ENCODE results near the gene RGL2. TPM values are rescaled to one million over a fixed set of nuclear protein-coding genes. Genes with fewer than 3 reads are reported as not detected.

The RGL2 gene
- total and polyA plus RNA-seq, 2 experiments from 2014 or later = 18.5 to 23.3 TPM

DNA sequence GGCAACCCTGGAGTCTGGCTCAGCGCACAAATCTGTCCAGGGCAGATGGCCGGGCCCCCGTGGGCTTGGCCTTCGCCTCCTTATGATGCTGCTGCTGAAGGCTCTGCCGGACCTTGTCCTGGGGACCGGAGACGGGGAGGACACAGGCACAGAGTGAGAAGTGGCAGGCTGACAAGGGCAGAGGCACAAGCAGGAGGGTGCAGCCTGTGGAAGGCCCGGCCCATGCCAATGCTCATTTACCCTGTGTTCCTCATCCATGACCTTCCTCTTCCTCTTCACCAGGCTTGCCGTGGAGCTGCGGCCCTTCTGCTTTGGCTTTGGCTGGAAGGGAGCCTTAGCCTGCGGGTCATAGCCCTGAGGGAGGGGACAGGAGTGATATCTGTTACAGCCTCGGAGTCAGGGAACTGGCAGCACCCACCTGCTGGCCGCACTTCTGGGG lies 19.5 kb downstream of the RGL2 start:
- no peak for TF ChIP-seq EZH2 (IDR thresholded peaks at IDR 0.05; ENCODE audit: insufficient read depth, poor library complexity, severe bottlenecking)
- TF ChIP-seq EZH2phosphoT487 (IDR thresholded peaks at IDR 0.05; ENCODE audit: insufficient read depth, low read depth) = no peak
- 71 to 73% methylated on average over 13 of the region's 13 CpGs for WGBS, 2 experiments (ENCODE audit: low coverage in 1 of 2, low lambda C conversion rate in 2 of 2, missing lambda C conversion rate in 2 of 2)
- no peak overlapping the region for H3K4me3 ChIP-seq
- in situ Hi-C loops (cut with MboI) = no loop called here
- no peaks in the 10 kb centered on the region for H3K9me3 ChIP-seq (ENCODE audit: low read depth)
- no peak overlapping the region for H2AFZ ChIP-seq
- DNase-seq = no peak
- H3K4me1 ChIP-seq (ENCODE audit: insufficient read depth) = peaks cover 24% of the 10 kb centered on the region
- H4K20me1 ChIP-seq (ENCODE audit: insufficient read depth) = no peaks in the 10 kb centered on the region; the same call in 1 of the 2 replicates
- H3K9ac ChIP-seq = no peak overlapping the region
- peaks cover 40% of the 10 kb centered on the region for H3K36me3 ChIP-seq (ENCODE audit: low read depth)
- H3K9me2 ChIP-seq (ENCODE audit: insufficient read depth) = no peaks in the 10 kb centered on the region
- H3K79me2 ChIP-seq (ENCODE audit: insufficient read depth) = peaks cover 36% of the 10 kb centered on the region
- peaks cover 41% of the 10 kb centered on the region for H3F3A ChIP-seq (ENCODE audit: insufficient read depth)
- H3K27me3 ChIP-seq (replicated peaks; ENCODE audit: insufficient read depth) = no peaks in the 10 kb centered on the region
- no peak overlapping the region for H3K4me2 ChIP-seq (ENCODE audit: unreplicated experiment)
- H3K27ac ChIP-seq = no peak overlapping the region

DNA sequence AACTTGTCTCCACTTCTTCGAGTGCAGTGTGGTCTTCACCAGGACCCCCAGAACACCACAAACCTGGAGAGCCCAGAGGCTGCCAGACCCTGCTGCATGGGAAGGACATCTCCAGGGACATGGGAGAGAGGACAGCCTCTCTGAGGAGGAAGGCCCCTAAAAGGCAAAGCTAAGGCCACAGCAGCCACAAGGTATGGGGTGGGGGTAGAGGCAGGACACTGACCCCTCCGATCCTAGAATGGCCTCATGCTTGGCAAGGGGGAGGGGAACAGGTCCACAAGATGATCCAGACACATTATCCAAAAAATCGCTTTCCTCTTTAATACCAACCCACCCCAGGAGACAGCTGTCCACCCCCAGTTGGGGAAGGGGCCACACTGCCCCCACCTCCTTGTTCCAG lies 19.9 kb downstream of the RGL2 start:
- Histone ChIP-seq H3F3A (ENCODE audit: insufficient read depth) (peaks cover 46% of the 10 kb centered on the region), H3K4me2 (ENCODE audit: unreplicated experiment) (no peak overlapping the region), H3K9me3 (ENCODE audit: low read depth) (no peaks in the 10 kb centered on the region), H3K9ac (no peak overlapping the region), H3K27ac (no peak overlapping the region), H3K36me3 (ENCODE audit: low read depth) (peaks cover 40% of the 10 kb centered on the region), H3K27me3 (replicated peaks; ENCODE audit: insufficient read depth) (no peaks in the 10 kb centered on the region), H3K4me1 (ENCODE audit: insufficient read depth) (peaks cover 28% of the 10 kb centered on the region), H3K9me2 (ENCODE audit: insufficient read depth) (no peaks in the 10 kb centered on the region), H3K79me2 (ENCODE audit: insufficient read depth) (peaks cover 37% of the 10 kb centered on the region), H3K4me3 (no peak overlapping the region), H4K20me1 (ENCODE audit: insufficient read depth) (peaks cover 3% of the 10 kb centered on the region; the same call in 1 of the 2 replicates), H2AFZ (no peak overlapping the region)
- TF ChIP-seq EZH2phosphoT487 (IDR thresholded peaks at IDR 0.05; ENCODE audit: insufficient read depth, low read depth) = no peak
- no peak for TF ChIP-seq EZH2 (IDR thresholded peaks at IDR 0.05; ENCODE audit: insufficient read depth, poor library complexity, severe bottlenecking)
- DNase-seq = no peak
- in situ Hi-C loops (cut with MboI) = no loop called here
- WGBS, 2 experiments (ENCODE audit: low coverage in 1 of 2, low lambda C conversion rate in 2 of 2, missing lambda C conversion rate in 2 of 2) = 92% methylated on average over 3 of the region's 3 CpGs

DNA sequence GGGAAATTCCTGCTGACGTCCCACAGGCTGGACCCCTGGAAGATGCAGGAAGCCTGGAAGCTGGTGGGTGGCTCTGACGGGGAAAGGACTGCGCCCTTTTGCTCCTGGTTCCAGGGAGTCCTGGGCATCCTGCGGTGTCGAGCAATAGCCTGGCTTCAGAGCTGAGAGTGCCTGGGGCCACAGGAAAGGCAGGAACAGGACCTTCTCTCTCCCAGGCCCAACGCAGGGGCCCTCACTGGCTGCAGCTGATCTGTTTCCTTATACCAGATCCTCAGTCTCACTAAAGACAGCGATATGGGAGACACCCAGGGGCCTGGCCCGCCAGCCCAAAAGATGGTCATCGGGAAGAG lies 20.4 kb downstream of the RGL2 start:
- H3K9ac ChIP-seq = no peak overlapping the region
- H4K20me1 ChIP-seq (ENCODE audit: insufficient read depth) = peaks cover 4% of the 10 kb centered on the region; the same call in 1 of the 2 replicates
- H2AFZ ChIP-seq = no peak overlapping the region
- no peaks in the 10 kb centered on the region for H3K9me3 ChIP-seq (ENCODE audit: low read depth)
- no peaks in the 10 kb centered on the region for H3K27me3 ChIP-seq (replicated peaks; ENCODE audit: insufficient read depth)
- in situ Hi-C loops (cut with MboI) = no loop called here
- H3K27ac ChIP-seq = no peak overlapping the region
- H3F3A ChIP-seq (ENCODE audit: insufficient read depth) = peaks cover 50% of the 10 kb centered on the region
- DNase-seq = peak; percentile 40
- H3K79me2 ChIP-seq (ENCODE audit: insufficient read depth) = peaks cover 37% of the 10 kb centered on the region
- H3K4me1 ChIP-seq (ENCODE audit: insufficient read depth) = peaks cover 33% of the 10 kb centered on the region
- H3K4me2 ChIP-seq (ENCODE audit: unreplicated experiment) = no peak overlapping the region
- H3K36me3 ChIP-seq (ENCODE audit: low read depth) = peaks cover 40% of the 10 kb centered on the region
- TF ChIP-seq EZH2 (IDR thresholded peaks at IDR 0.05; ENCODE audit: insufficient read depth, poor library complexity, severe bottlenecking) (no peak), EZH2phosphoT487 (IDR thresholded peaks at IDR 0.05; ENCODE audit: insufficient read depth, low read depth) (no peak)
- 72 to 73% methylated on average over 9 of the region's 9 CpGs for WGBS, 2 experiments (ENCODE audit: low coverage in 1 of 2, low lambda C conversion rate in 2 of 2, missing lambda C conversion rate in 2 of 2)
- no peaks in the 10 kb centered on the region for H3K9me2 ChIP-seq (ENCODE audit: insufficient read depth)
- no peak overlapping the region for H3K4me3 ChIP-seq

DNA sequence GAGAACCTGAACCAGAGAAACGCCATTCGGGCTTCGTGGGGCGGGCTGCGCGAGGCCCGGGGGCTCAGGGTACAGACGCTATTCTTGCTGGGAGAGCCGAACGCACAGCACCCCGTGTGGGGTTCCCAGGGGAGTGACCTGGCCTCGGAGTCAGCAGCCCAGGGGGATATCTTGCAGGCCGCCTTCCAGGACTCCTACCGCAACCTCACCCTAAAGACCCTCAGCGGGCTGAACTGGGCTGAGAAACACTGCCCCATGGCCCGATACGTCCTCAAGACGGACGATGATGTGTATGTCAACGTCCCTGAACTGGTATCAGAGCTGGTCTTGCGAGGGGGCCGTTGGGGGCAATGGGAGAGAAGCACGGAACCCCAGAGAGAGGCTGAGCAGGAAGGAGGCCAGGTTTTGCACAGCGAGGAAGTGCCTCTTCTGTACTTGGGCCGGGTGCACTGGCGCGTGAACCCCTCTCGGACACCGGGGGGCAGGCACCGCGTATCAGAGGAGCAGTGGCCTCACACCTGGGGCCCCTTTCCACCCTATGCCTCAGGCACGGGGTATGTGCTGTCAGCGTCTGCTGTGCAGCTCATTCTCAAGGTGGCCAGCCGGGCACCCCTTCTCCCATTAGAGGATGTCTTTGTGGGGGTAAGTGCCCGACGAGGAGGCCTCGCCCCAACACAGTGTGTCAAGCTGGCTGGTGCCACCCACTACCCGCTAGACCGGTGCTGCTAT lies 20.9 kb downstream of the RGL2 start:
- peaks cover 41% of the 10 kb centered on the region for H3K36me3 ChIP-seq (ENCODE audit: low read depth)
- in situ Hi-C loops (cut with MboI) = no loop called here
- H3K4me1 ChIP-seq (ENCODE audit: insufficient read depth) = peaks cover 35% of the 10 kb centered on the region
- no peak overlapping the region for H3K4me2 ChIP-seq (ENCODE audit: unreplicated experiment)
- DNase-seq = peak; percentile 19
- no peaks in the 10 kb centered on the region for H3K9me3 ChIP-seq (ENCODE audit: low read depth)
- peaks cover 4% of the 10 kb centered on the region; the same call in 1 of the 2 replicates for H4K20me1 ChIP-seq (ENCODE audit: insufficient read depth)
- H3K79me2 ChIP-seq (ENCODE audit: insufficient read depth) = peaks cover 37% of the 10 kb centered on the region
- peaks cover 56% of the 10 kb centered on the region for H3F3A ChIP-seq (ENCODE audit: insufficient read depth)
- H3K9ac ChIP-seq = peak overlapping the region; percentile 88
- H3K4me3 ChIP-seq = peak overlapping the region; percentile 61
- no peaks in the 10 kb centered on the region for H3K27me3 ChIP-seq (replicated peaks; ENCODE audit: insufficient read depth)
- 70 to 74% methylated on average over 37 to 39 of the region's 39 CpGs for WGBS, 2 experiments (ENCODE audit: low coverage in 1 of 2, low lambda C conversion rate in 2 of 2, missing lambda C conversion rate in 2 of 2)
- H3K9me2 ChIP-seq (ENCODE audit: insufficient read depth) = no peaks in the 10 kb centered on the region
- H3K27ac ChIP-seq = peak overlapping the region; percentile 40
- no peak overlapping the region for H2AFZ ChIP-seq
- TF ChIP-seq EZH2 (IDR thresholded peaks at IDR 0.05; ENCODE audit: insufficient read depth, poor library complexity, severe bottlenecking) = no peak
- TF ChIP-seq EZH2phosphoT487 (IDR thresholded peaks at IDR 0.05; ENCODE audit: insufficient read depth, low read depth) = no peak
